Activated T-helper 1 cell treated with anti-CD3 and anti-CD28 coated beads, Interleukin-12 subunit alpha, Interleukin-12 subunit beta, Interleukin-2, Interleukin-4 antibody, amounts not matched to agents 30 ng/mL and 10 ng/mL and 1 ng/mL, durations not matched to agents 14 hours and 24 hours and 36 hours (primary cell): ENCODE results near the gene TMEM145. TPM values are rescaled to one million over a fixed set of nuclear protein-coding genes. Genes with fewer than 3 reads are reported as not detected.
A peak's percentile ranks its signal among the peaks of the same experiment; 100 is the strongest.

Source experiments
- DNase-seq: peaks from one replicate; pipeline ENCODE4 v3.0.0; 2021; ENCODE audit warnings: low spot score
- H3K27ac Mint-ChIP-seq: one replicate; pipeline ENCODE4 v1.8.0; 2021; ENCODE audit warnings: mild to moderate bottlenecking, mixed read lengths
- H3K27me3 Mint-ChIP-seq: one replicate; pipeline ENCODE4 v1.8.0; 2022; ENCODE audit warnings: mild to moderate bottlenecking, moderate library complexity, mixed read lengths; ENCODE audit not compliant: insufficient read depth
- H3K36me3 Mint-ChIP-seq: one replicate; pipeline ENCODE4 v1.8.0; 2021; ENCODE audit warnings: low read depth, mixed read lengths
- H3K4me1 Mint-ChIP-seq: one replicate; pipeline ENCODE4 v1.8.0; 2021; ENCODE audit warnings: low read depth, mixed read lengths
- H3K4me3 Mint-ChIP-seq: one replicate; pipeline ENCODE4 v1.8.0; 2021; ENCODE audit warnings: mild to moderate bottlenecking, moderate library complexity, mixed read lengths
- H3K9me3 Mint-ChIP-seq: one replicate; pipeline ENCODE4 v1.8.0; 2021; ENCODE audit warnings: mixed read lengths
- intact Hi-C: fragments of 100-400 bp; cut with micrococcal nuclease; formaldehyde crosslinking; loops from one replicate; pipeline ENCODE4 v1.15.1; 2024
- total RNA-seq: library from RNA; stranded (reverse); gene quantifications from 2 replicates; pipeline ENCODE4 v1.2.3, GENCODE V29; 2022

TMEM145 gene
- total RNA-seq, 1 donor from 2014 or later = 2.1 TPM

DNA sequence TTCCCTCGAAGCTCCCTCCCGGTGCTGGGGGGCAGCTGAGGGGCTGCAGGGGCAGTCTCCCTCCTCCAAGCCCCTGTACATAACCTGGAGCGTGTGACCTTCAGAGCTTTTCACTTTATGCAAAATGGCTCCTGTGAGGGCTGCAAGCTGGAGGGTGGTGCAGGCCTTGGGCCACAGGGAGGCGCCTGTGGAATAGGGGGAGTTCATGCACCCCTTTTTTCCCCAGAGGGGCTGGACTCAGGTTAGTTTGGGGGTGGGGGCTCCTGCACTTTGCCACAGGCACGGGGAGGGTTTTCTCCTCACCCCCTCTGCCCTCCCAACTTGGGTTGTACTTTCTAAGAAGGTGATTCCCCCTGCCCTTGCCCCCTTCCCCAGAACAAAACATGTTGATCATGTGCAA, 17.8 kb upstream of the TMEM145 start:
- DNase-seq = no peak
- intact Hi-C loops = no loop called here

DNA sequence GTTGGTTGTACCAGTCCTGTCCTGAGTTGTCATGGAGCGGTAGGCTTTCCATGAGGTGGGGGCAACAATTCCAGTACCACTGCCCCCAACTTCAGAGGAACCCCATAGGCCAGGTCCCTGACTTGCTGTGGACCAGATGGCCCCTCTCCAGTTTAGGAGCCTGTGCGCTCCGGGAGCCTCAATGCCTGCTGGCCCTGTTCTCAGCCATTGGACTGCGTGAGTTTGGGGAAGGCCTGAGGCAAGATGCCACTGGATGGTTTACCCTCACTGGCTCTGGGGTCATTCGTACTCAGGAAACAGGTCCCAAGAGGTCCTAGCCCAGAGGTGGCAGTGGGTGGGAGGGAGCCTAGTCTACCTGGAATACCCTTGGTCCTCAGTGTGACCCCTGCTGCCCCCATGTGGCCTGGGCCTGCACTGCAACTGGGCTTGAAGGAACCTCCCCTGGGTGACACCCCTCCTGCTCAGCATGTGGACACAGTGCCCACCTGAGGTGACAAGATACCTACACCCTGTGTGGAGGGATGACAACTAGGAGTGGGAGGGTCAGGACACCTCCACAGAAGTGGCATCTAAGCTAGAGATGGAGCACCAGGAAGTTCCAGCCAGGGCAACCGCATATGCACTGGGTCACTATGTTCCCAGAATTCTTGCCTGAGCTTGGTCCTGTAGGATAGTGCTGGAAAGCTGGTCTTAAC, 17.1 kb upstream of the TMEM145 start:
- H3K4me3 Mint-ChIP-seq = no peak overlapping the region
- DNase-seq = peak; percentile 78
- H3K36me3 Mint-ChIP-seq = peaks cover 17% of the 10 kb centered on the region
- no peaks in the 10 kb centered on the region for H3K9me3 Mint-ChIP-seq
- H3K27ac Mint-ChIP-seq = peak overlapping the region; percentile 3
- intact Hi-C loops = loop anchor here (1.0 kb wide), 3 partner anchors 52 to 188 kb away; no protein-coding TSS in a partner anchor
- H3K27me3 Mint-ChIP-seq = no peaks in the 10 kb centered on the region
- H3K4me1 Mint-ChIP-seq = no peaks in the 10 kb centered on the region

More for the DNA sequence above, 17.8 kb upstream of the TMEM145 start:
- Mint-ChIP-seq H3K9me3 (no peaks in the 10 kb centered on the region), H3K27me3 (no peaks in the 10 kb centered on the region), H3K27ac (no peak overlapping the region), H3K36me3 (peaks cover 17% of the 10 kb centered on the region), H3K4me1 (no peaks in the 10 kb centered on the region), H3K4me3 (no peak overlapping the region)

DNA sequence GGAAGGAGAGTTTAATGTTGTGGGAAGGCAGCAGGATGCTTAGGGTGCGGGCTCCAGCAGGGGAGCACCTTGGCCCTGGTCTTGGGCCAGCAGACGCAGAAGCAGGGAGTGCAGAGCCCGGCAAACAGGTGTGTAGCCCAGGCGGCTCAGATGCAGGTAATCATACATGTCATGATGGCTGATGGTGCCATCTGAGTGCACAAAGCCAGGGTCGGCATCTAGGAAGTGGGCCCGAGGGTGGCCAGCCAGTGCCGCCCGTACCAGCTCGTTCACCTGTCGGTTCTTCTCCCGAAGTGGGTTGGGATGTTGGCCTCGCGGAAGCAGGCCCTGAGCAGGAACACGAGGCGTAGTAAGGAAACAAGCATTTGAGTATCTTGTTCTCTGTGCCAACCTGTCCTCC, 16.1 kb upstream of the TMEM145 start:
- H3K4me3 Mint-ChIP-seq = no peak overlapping the region
- intact Hi-C loops = no loop called here

DNA sequence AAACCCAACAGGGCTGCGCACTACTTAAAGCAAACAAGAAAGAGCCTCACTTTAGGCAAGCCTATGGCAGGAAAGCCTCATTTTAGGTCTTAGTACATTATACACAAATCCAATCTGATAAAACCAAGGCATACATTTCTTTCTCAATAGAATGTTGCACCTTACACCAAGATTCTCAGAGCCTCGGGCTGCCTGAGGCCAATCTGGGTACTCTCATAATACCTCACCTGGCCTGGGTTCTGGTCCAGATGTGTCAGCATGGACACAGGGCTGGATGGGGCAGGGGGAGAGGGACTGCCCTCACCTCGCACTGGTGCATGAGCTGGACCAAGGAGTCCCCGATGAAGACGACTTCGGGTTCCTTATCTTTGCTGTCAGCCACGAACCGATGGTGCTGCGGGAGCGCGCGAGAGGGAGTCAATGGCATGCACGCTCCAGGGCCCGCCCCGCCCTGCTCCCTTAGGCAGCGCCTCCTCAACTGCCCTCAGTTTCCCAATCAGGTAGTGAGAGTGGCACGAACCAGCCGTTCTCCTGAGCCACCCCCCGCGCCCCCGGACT, 11.4 kb upstream of the TMEM145 start, which contains the start of gene PRR19:
Gene PRR19, plus strand, starts transcription at position 487 of the 558 bp plus-strand sequence. CDS start 7,453 bp downstream, outside the sequence.
- Mint-ChIP-seq H3K4me3 (peak within 1 kb of the TSS; percentile 88), H3K36me3 (peaks cover 4% of the 10 kb centered on the region), H3K27ac (peak within 1 kb of the TSS; percentile 89), H3K4me1 (peaks cover 14% of the 10 kb centered on the region), H3K27me3 (peaks cover 2% of the 10 kb centered on the region), H3K9me3 (no peaks in the 10 kb centered on the region)
- no peak for DNase-seq
- intact Hi-C loops = loop anchor here (1.0 kb wide), 8 partner anchors 12 to 122 kb away; partner anchors contain the start of genes DEDD2, ERF, GSK3A and MEGF8

More for the DNA sequence above, 16.1 kb upstream of the TMEM145 start:
- no peak for DNase-seq
- no peaks in the 10 kb centered on the region for H3K4me1 Mint-ChIP-seq
- peaks cover 12% of the 10 kb centered on the region for H3K36me3 Mint-ChIP-seq
- no peaks in the 10 kb centered on the region for H3K27me3 Mint-ChIP-seq
- H3K27ac Mint-ChIP-seq = peak overlapping the region; percentile 37
- H3K9me3 Mint-ChIP-seq = no peaks in the 10 kb centered on the region

DNA sequence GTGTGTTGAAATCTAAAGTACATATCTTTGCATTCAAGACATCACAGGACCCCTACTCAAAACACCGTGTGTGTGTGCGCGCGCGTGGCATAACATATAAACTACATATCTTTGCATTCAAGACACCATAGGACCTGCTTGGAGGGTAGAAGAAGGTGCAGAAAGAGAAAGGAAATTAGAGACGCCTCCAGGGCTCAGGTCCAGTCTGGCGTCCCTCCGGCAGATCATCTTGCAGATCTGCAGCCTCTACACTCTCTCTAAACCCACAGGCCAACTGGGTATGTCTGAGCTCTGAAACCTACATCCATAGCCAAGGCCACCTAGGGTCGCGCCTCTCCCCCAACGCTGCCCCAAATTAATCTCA, 10.0 kb upstream of the TMEM145 start:
- peaks cover 4% of the 10 kb centered on the region for H3K36me3 Mint-ChIP-seq
- H3K4me1 Mint-ChIP-seq = peaks cover 14% of the 10 kb centered on the region
- H3K9me3 Mint-ChIP-seq = no peaks in the 10 kb centered on the region
- peak overlapping the region; percentile 89 for H3K27ac Mint-ChIP-seq
- intact Hi-C loops = no loop called here
- peak overlapping the region; percentile 88 for H3K4me3 Mint-ChIP-seq
- peaks cover 2% of the 10 kb centered on the region for H3K27me3 Mint-ChIP-seq
- DNase-seq = no peak

DNA sequence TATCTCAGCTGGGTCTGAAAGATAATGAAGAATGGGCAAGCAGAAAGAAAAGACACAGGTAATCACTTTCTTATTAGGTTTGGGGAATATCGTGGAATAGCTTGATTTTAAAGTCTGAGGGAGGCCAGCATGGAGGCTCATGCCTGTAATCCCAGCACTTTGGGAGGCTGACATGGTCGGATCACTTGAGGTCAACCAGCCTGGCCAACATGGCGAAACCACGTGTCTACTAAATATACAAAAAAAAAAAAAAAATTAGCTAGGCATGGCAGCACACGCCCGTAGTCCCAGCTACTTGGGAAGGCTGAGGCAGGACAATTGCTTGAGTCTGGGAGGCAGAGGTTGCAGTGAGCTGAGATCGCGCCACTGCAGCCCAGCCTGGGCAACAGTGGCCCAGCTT, 9.2 kb upstream of the TMEM145 start:
- Mint-ChIP-seq H3K36me3 (peaks cover 4% of the 10 kb centered on the region), H3K27me3 (peaks cover 2% of the 10 kb centered on the region), H3K4me3 (peak overlapping the region; percentile 9), H3K9me3 (no peaks in the 10 kb centered on the region), H3K4me1 (peaks cover 14% of the 10 kb centered on the region), H3K27ac (no peak overlapping the region)
- intact Hi-C loops = no loop called here
- DNase-seq = no peak

DNA sequence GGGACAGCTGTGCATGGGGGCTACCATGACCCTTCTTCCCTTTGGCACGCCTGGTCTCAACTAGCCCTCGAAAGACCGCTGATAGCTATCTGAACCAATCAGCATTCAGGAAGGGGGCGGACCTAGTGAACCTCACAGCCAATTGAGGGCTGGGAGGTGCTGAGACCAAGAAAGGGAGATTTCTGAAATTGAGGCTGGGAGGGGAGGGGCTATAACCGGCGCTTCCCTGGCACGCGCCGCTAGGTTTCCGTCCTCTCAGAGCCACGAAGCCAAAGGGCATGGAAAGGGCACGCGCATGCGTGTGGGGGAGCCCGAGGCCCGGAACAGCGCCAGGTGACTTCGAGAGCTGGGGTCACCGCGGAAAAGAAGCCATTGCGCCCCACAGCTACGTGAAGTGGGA, 6.5 kb upstream of the TMEM145 start:
- H3K9me3 Mint-ChIP-seq = no peaks in the 10 kb centered on the region
- H3K27ac Mint-ChIP-seq = no peak overlapping the region
- intact Hi-C loops = no loop called here
- no peak overlapping the region for H3K4me3 Mint-ChIP-seq
- H3K4me1 Mint-ChIP-seq = peaks cover 14% of the 10 kb centered on the region
- H3K36me3 Mint-ChIP-seq = no peaks in the 10 kb centered on the region
- peaks cover 7% of the 10 kb centered on the region for H3K27me3 Mint-ChIP-seq
- DNase-seq = no peak

DNA sequence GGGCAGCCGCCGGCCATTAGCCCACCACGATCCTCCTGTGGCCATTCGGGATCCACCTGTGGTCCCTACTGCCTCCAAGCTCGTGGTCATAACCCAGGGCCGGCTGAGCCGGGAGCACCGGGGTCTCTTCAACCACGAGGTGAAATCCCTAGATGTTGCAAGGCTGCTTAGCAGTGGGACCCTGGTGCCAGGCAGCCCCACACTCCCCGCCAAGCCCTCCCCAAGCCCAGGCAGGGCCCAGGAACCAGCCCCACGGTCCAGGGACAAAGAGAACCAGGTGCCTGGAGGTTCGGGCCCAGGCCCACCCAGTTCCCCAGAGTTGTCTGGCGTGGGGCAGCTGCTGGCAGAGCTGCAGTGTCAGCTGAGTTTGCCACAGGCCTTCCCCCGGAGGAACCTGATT, 3.4 kb upstream of the TMEM145 start:
- intact Hi-C loops = no loop called here
- no peak for DNase-seq
- Mint-ChIP-seq H3K4me1 (no peaks in the 10 kb centered on the region), H3K36me3 (no peaks in the 10 kb centered on the region), H3K4me3 (no peak overlapping the region), H3K27me3 (peaks cover 29% of the 10 kb centered on the region), H3K9me3 (no peaks in the 10 kb centered on the region), H3K27ac (no peak overlapping the region)

DNA sequence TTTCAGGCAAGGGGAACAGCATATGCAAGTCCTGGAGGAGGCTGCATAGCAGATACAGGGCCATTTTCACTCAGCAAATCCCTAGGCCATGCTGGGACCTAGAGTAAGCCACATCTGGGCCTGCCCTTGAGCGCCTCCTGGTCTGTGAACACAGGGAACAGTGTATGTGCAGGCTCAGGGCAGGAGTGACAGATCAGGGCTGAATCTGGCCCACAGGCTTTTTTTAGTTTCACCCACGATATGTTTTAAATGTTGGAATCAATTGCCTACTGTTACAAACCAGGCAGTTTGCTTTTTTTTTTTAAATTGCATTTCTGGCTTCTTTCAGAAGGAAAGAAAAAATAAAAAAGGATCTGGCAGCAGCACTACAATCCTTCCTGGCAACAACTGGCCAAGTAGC, 1.5 kb upstream of the TMEM145 start:
- peaks cover 38% of the 10 kb centered on the region for H3K27me3 Mint-ChIP-seq
- H3K36me3 Mint-ChIP-seq = no peaks in the 10 kb centered on the region
- DNase-seq = no peak
- H3K9me3 Mint-ChIP-seq = no peaks in the 10 kb centered on the region
- H3K27ac Mint-ChIP-seq = no peak overlapping the region
- intact Hi-C loops = no loop called here
- no peak overlapping the region for H3K4me3 Mint-ChIP-seq
- H3K4me1 Mint-ChIP-seq = peaks cover under 1% of the 10 kb centered on the region

DNA sequence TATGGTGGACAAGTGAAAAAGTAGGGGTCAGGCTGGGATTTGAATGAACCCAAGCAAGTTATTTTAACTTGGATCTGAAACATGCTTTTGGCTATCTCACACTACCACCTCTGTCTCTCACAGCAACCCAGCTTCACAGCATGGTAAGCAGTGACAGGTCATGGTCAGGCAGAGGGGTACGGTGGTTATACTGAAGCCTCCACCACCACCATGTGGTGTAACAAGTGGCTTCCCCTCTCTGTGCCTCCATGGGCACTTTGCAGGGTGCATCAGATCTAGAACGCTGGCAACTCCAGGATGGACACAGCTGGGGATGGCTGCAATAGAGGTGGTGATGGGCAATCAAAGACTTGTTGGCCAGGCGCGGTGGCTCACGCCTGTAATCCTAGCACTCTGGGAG, 739 bp upstream of the TMEM145 start:
- Mint-ChIP-seq H3K4me3 (peak overlapping the region; percentile 79), H3K36me3 (no peaks in the 10 kb centered on the region), H3K4me1 (peaks cover 7% of the 10 kb centered on the region), H3K9me3 (no peaks in the 10 kb centered on the region), H3K27me3 (peaks cover 42% of the 10 kb centered on the region), H3K27ac (no peak overlapping the region)
- no peak for DNase-seq
- intact Hi-C loops = no loop called here

DNA sequence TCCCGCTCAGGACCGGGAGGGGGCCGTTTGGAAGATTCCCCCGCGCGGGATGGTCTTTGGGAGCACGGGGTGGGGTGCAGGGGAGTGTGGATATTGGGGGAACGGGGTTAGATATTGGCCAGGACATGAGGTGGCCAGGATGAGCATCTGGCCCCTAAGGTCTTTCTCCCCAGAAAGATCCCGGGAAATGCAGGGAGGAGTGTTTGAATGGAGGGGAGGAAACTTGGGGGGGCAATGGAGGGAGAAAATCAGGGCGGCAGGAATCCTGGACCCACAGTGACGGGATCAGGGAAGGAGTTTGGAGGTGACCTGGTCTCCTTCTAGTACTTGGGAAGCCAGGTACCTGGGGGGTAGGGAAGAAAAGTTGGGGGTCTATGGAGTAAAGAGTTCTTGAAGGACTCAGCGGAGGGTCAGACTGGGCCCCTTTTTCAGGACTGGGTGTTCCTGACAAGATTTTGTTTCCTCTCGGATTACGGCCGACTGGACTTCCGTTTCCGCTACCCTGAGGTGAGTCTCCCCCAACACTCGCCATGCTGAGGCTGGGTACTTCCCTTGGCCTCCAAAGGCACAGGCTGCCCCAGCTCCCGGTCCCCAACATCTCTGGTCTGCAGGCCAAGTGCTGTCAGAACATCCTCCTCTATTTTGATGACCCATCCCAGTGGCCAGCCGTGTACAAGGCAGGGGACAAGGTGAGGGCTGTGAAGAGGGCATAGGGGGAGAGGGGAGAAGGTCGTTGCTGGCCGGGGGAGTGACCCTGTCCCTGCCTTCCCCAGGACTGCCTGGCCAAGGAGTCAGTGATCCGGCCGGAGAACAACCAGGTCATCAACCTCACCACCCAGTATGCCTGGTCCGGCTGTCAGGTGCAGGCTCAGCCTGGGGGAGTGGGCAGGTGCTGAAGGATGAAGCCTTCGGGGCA, 989 bp downstream of the TMEM145 start:
- peak overlapping the region; percentile 33 for H3K4me3 Mint-ChIP-seq
- intact Hi-C loops = loop anchor here (1.0 kb wide), 2 partner anchors 11 to 12 kb away; partner anchors contain the start of genes MEGF8, PAFAH1B3 and PRR19

DNA sequence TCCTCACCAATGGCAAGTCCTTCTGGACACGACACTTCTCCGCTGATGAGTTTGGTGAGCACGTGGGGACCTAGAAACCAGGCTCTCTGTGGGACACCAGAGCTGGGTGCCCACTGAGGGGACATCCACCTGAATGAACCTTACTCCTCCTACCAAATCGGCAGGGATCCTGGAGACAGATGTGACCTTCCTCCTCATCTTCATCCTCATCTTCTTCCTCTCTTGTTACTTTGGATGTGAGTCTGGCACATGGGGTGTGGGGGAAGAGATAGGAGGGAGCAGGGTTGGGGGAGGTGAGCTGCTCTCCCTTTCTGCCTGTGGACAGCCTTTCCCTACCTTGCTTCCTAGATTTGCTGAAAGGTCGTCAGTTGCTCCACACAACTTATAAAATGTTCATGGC, 1.9 kb downstream of the TMEM145 start:
- DNase-seq = no peak
- no peak overlapping the region for H3K4me3 Mint-ChIP-seq
- no peak overlapping the region for H3K27ac Mint-ChIP-seq
- intact Hi-C loops = no loop called here
- H3K4me1 Mint-ChIP-seq = peaks cover 7% of the 10 kb centered on the region
- peaks cover 44% of the 10 kb centered on the region for H3K27me3 Mint-ChIP-seq
- no peaks in the 10 kb centered on the region for H3K36me3 Mint-ChIP-seq
- H3K9me3 Mint-ChIP-seq = no peaks in the 10 kb centered on the region

More for the DNA sequence above, 989 bp downstream of the TMEM145 start:
- Mint-ChIP-seq H3K4me1 (peaks cover 7% of the 10 kb centered on the region), H3K27me3 (peaks cover 44% of the 10 kb centered on the region), H3K36me3 (no peaks in the 10 kb centered on the region), H3K27ac (no peak overlapping the region), H3K9me3 (no peaks in the 10 kb centered on the region)
- no peak for DNase-seq
